HG03378 (cell line): ENCODE results near the gene MCC.
"Not testable (repeated sequence)": the region's sequence is repeated elsewhere in the genome, so short reads cannot be mapped to it uniquely, and the experiment has no call there.

Experiments used
- ATAC-seq: cut with Tn5 transposase; IDR thresholded peaks from one replicate; pipeline ENCODE4 v1.9.1; 2021; ENCODE audit warnings: mild to moderate bottlenecking, moderate library complexity; ENCODE audit not compliant: unreplicated experiment

Gene MCC

GRCh38 chr5:113491022-113491421 is 2.8 kb upstream of the MCC start:
- no peak for ATAC-seq

GRCh38 chr5:113490317-113490716 is 2.1 kb upstream of the MCC start:
- no peak for ATAC-seq

- ATAC-seq, result peak; percentile 73
Measured at GRCh38 chr5:113489299-113489698, 1.0 kb upstream of the MCC start.

GRCh38 chr5:113488645-113489184 is 462 bp upstream of the MCC start:
- ATAC-seq, result no peak

GRCh38 chr5:113487416-113487780 is 855 bp downstream of the MCC start:
- no peak for ATAC-seq

- no peak for ATAC-seq
Measured at GRCh38 chr5:113480243-113480642, 8.0 kb downstream of the MCC start.

- no peak for ATAC-seq
Measured at GRCh38 chr5:113478691-113479090, 9.6 kb downstream of the MCC start.

GRCh38 chr5:113474100-113474728 is 14.0 kb downstream of the MCC start:
- ATAC-seq, result no peak

GRCh38 chr5:113463032-113463431 is 25.2 kb downstream of the MCC start:
- ATAC-seq, result no peak

- ATAC-seq, result not testable (repeated sequence)
Measured at GRCh38 chr5:113457106-113457505, 31.1 kb downstream of the MCC start.

- ATAC-seq, result no peak
Measured at GRCh38 chr5:113452941-113453340, 35.3 kb downstream of the MCC start.

GRCh38 chr5:113451797-113452196 is 36.5 kb downstream of the MCC start:
- no peak for ATAC-seq

GRCh38 chr5:113450929-113451328 is 37.3 kb downstream of the MCC start:
- no peak for ATAC-seq

GRCh38 chr5:113450462-113450861 is 37.8 kb downstream of the MCC start:
- no peak for ATAC-seq

- no peak for ATAC-seq
Measured at GRCh38 chr5:113448252-113448651, 40.0 kb downstream of the MCC start.

- no peak for ATAC-seq
Measured at GRCh38 chr5:113447498-113448050, 40.7 kb downstream of the MCC start.

GRCh38 chr5:113446358-113446927 is 41.8 kb downstream of the MCC start:
- no peak for ATAC-seq

GRCh38 chr5:113437111-113437510 is 51.1 kb downstream of the MCC start:
- ATAC-seq, result no peak

GRCh38 chr5:113435575-113435974 is 52.7 kb downstream of the MCC start:
- ATAC-seq, result no peak

- ATAC-seq, result no peak
Measured at GRCh38 chr5:113434889-113435288, 53.4 kb downstream of the MCC start, which contains the start of gene TSSK1B. TSSK1B (minus strand) TSS chr5:113434989; CDS start chr5:113434839, 150 bp downstream.

GRCh38 chr5:113433862-113434612 is 54.2 kb downstream of the MCC start:
- no peak for ATAC-seq

- no peak for ATAC-seq
Measured at GRCh38 chr5:113433071-113433470, 55.2 kb downstream of the MCC start.
